HG03378 (cell line): ENCODE data around the gene ACSS1.

ENCODE experiments used
- ATAC-seq: cut with Tn5 transposase; IDR thresholded peaks from one replicate; pipeline ENCODE4 v1.9.1; 2021; ENCODE audit warnings: mild to moderate bottlenecking, moderate library complexity; ENCODE audit not compliant: unreplicated experiment

The ACSS1 gene

DNA sequence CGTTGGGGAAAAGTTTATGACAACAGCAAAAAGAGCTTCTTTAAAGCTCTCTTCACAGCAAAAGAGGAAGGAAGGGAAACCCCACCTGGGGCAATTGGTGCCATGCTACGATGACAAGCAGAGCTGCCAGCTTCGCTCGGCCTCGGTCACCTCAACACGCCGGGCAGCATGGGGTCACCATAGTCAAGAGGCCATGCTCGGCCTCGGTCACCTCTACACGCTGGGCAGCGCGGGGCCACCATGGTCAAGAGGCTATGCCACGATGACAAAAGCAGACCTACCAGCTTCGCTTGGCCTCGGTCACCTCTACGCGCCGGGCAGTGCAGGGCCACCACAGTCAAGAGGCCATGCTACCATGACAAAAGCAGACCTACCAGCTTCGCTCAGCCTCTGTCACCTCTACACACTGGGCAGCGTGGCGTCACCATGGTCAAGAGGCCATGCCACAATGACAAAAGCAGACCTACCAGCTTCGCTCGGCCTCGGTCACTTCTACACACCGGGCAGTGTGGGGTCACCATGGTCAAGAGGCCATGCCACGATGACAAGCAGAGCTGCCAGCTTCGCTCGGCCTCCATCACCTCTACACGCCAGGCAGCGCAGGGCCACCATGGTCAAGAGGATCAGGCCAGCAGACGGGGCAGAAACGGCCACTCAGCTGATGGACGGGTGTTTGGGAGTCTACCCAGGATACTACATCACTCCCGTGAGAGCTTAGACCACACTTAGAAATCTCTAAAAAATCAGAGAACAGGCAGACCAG lies 77.5 kb downstream of the ACSS1 start:
- no peak for ATAC-seq

DNA sequence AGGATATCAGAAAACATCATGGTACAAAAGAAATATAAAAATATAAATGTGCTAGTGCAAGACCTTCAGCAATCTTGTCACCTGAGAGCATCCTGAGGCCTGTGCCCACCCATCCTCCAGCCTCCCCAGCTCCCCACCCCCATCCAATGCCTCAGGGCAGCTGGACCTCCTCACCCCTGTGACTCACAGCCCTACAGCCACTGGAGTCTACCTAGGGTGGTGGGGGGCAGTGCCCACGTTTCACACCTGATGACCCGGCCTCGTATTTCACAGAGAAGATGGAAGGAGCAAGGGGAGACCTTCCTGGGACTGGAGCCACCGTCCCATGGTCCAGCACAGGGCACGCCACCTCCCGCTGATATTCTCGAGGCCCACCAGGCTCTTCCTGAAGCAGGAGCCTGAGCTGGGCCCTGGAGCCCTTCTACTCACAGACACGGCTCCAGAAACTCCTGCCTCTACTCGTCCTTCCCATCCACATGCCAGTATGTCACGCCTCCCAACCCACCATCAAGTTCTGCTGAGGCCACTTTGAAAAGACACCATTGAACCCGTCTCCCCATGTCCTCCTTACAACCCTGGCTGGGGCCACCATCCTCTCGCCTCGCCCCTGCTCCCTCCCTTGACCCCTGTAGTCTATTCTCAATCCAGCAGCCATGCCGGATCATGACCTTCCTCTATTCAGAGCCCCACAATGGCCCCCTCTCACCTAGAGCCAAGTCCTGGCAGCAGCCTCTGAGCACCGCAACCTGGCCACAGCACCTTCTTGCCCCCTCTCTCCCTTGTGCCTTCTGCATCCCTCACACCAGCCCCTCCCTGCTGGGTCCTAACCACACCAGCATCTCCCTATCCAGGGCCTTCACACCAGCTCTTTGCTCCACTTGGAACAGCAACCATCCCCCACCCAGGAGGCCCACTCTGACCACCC lies 78.6 kb downstream of the ACSS1 start:
- no peak for ATAC-seq

DNA sequence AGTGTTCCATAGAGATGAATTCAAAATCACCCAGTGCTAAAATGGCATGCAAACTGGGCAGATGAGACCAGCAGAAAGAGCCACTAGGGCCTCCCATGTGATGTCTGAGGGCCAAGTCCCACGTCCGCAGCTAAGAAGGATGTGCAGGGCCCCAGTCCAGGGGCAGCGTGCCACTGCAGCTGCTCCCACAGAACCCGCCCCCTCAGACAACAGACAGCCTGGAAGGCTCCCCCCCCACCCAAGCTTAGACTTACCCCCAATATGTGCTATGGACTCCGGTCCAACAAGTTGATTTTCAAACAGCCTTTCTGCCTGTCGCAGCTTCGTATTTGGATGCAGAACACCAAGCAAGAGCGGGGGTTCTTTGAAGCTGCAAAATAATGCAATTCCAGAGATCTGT lies 79.4 kb downstream of the ACSS1 start:
- ATAC-seq = no peak

DNA sequence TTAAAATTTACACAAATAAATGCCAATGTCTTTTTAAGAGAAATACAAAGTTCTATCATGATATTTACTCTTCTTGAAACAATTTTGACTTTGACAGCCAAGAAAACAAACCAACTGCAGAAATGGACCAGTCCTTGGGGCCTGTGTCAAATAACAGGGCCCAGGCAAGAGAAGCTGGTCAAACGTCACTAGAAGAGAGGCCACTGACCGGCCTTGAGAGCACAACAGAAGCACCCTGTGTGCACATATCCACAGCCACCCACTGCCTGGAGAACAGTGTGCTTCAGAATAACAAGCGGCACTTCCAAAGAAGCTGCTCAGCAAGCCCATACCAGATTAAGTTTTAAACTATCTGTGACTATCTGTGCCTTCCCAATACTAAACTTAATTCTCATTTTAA lies 80.1 kb downstream of the ACSS1 start:
- ATAC-seq = no peak

DNA sequence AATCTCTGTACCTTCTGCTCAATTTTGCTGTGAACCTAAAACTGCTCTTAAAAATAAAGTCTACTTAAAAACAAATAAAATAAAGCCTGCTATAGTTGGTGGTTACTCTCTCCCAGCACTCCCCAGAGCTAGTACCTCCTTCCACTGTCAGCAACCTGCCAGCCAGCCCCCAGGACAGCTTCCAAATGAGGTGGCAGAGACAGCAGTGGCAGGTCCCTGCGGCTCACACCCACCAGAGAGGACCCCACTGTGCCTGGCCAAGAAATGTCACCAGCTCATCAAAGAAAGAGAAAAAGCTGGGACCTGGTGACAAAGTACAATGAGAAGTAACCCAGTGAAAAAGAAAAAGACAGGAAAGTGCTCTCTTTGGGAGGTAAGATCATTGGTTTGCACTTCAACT lies 80.6 kb downstream of the ACSS1 start:
- no peak for ATAC-seq

DNA sequence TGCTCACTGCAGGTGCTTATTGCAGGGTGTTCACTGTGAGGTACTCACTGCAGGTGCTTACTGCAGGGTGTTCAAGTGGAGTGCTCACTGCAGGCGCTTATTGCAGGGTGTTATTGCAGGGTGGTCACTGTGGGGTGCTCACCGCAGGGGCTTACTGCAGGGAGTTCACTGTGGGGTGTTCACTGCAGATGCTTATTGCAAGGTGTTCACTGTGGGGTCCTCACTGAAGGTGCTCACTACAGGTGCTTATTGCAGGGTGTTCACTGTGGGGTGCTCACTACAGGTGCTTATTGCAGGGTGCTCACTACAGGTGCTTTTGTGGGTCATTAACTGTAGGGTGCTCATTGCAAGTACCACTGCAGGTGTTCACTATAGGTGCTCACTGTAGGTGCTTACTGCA lies 85.6 kb downstream of the ACSS1 start:
- no peak for ATAC-seq

DNA sequence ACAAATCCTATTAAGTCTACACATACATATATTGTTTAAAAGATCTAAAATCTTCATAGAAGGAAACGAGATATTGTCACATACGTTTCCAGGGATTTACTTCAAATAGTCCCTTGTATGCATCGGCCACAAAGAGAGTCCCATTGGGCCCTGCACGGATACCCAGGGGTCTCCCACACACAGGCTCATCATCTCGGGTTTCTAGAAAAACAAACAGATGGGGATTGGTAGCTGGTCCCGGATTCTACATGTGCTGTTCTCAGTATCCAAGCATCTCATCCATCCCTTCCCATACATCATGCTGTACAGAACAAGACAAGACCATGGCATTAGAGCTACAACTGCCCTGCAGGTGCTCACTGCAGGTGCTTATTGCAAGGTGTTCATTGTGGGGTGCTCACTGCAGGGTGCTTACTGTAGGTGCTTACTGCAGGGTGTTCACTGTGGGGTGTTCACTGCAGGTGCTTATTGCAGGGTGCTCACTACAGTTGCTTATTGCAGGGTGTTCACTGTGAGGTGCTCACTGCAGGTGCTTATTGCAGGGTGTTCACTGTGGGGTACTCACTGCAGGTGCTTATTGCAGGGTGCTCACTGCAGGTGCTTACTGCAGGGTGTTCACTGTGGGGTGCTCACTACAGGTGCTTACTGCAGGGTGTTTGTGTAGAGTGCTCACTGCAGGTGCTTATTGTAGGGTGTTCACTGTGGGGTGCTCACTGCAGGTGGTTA lies 86.4 kb downstream of the ACSS1 start:
- no peak for ATAC-seq

DNA sequence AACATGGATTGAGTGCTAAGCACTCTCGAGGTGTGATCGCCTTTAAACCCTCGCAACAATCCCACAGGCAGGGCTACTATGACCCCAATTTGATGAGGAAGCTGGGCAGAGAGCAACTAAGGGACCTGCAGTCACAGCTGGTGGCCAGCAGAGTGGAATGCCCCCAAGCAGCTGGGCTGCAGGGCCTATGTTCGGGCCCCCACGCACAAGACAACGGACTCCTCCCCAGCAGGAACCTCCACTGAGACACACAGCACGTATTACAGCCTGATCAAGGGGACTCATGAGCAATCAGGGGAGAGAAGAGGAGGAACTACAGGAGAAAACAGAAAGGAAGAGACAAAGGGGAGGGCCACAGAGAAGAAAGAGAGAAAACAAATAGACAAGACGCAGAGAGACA lies 87.2 kb downstream of the ACSS1 start:
- ATAC-seq = no peak

DNA sequence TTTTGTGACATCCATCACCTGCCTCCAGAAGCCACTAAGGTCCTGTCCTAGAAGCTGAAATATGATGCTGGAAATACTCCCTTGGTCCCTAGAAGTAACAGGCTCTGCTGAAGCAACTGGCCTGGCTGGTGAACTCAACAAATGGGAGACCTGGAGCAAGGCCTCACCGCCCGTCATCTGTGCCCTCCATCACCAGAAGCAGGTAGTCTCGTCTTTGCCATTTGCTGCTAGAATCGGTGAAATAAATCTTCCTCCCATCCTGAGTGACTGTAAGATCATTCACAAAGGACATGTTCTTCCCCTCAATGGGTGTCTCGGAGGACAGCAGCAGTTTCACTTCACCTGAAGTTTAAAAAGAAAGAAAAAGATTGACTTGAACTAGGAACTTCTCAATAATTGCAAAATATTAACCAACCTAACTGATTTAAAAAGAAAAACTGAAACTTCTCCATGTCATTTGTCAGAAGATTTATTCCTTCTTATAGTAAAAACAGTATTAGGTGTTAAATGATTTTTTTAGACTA lies 87.8 kb downstream of the ACSS1 start:
- ATAC-seq = no peak

DNA sequence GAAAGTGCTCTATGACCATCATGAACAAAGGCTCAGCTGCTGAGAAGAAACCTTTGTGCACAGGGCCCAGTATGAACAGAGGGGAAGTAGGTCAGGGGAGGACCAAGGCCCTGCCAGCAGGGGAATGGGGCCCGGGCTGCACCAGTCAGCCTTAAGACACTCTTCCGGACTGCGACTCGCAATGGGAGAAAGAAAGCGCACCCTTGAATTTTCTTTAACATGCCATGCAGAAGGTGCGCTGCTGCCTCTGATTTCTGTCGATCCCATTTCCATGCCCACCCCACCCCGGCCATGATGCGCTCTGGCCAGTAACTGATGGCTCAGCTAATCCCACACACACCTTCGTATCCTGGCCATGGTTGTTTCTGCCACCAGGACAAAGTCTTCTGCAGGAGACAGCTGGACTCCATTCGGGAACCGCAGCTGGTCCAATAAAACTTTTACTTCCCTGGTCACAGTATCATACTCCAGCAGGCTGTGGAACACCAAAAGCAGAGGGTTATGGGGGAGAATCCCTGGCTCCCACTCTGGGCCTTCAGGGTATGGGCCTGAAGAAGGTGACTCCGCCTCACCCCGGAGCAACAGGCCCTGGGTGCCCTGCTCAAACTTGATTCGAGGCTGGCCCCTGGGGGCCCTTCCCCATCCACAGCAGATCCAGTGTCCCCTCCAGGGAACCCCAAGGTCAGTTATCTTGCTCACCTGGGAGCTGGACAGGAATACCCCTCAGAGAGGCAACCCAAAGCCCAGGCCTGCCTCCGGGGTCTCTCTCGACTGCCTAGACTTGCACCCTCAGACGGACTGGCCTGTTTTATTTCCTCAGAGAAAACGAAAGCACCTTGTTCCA lies 88.5 kb downstream of the ACSS1 start:
- ATAC-seq = no peak

DNA sequence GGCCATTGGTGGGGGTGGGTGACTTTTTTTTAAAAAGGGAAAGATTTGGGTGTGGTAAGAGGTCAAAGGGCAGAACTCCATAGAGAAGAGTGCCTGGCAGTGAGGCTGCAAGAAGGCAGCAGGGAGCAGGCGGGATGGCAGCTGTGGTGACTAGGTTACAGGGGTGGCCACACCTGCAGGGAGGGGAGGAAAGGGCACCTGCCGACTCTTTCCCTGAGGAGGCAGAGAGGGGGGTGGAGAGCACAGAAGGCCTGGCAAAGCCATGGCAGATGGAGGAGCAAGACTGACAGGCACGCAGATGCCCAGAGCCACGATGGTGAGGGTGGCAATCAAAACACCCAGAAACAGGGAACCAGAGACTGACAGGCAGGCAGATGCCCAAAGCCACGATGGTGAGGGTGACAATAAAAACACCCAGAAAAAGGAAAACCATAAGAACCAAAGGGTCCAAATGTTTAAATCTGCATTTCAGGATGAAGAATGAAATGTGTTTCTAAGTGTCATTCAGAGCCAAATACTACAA lies 89.6 kb downstream of the ACSS1 start:
- no peak for ATAC-seq

DNA sequence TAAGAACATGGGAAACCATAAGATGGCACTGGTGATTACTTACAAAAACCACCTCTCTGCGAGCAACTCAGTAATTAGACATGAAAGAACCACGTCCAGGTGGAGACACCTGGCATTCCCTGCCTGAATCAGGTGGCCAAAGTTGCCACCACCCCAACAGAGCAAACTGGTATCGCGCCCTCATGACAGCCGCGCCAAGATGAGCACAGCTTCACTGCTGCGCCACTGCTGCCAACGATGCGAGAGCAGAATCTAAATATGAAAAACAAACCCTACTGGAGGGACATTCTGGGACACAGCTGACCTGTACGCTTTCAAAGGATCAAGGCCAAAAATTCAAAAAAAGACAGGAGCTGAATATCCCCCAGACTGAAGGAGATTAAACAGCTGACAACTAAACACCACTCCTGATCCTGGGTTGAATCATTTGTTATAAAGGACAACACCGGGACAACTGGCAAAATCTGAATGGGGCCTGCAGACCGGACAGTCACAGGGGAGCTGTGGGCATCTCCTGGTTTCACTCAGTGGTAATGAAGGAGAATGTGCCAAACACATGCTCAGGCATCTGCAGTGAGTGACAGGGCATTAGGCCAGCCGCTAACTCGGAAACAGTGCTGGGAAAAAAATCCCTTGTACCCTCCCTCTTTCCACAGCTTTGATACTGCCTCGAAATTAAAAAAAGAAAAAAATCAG lies 91.5 kb downstream of the ACSS1 start:
- no peak for ATAC-seq

DNA sequence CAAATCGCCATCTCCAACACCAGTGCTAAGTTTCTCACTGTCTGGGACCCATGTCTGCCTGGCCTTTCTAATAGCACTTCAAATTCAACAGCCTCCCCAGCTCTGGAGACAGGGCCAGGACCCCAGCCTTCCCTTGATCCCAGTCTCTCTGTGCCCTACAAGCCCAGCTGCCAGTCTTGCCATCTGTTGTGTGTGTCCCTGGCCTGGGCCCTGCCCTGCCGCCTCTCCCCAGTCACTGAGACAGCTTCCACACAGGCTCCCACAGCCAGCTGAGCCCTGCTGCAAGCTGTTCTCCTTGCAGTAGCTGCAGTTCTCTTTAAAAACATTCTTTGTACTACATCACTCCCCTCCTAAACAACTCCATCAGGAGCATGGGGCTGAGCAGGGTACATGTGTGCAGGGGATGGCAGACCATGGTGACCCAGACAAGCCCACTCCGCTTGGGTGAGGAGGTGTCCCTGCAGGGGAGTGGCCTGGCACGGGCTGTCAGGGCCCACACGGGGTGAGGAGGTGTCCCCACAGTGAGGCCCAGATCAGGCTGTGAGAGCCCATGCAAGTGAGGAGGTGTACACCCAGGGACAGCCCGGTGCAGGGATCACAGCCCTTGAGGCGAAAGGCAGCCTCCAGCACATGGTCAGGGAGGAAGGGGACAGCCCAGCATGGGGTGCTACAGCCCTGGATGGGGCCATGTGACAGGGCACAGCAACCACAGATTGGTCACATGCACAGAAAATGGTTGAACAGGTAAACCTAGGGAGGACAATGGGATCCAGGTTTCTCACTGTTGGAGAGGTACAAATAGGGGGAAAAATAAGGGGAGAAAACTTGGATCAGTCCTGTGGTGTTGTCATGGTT lies 92.6 kb downstream of the ACSS1 start:
- no peak for ATAC-seq

DNA sequence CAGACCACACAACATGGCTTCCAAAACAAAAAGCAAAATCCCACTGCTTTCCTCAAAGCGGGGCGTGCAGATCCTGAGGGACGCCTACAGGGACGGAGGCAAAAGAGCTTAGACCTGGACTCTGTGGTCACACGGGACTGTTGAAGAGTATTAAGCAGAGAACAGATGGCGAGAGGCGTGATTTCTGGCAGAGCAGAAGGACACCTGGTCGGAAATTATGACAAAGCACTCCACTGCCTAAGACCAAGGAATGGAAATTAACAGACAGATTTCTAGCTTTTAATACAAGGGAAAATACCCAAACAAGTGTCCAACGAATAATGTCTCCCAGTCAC lies 93.5 kb downstream of the ACSS1 start:
- ATAC-seq = no peak

DNA sequence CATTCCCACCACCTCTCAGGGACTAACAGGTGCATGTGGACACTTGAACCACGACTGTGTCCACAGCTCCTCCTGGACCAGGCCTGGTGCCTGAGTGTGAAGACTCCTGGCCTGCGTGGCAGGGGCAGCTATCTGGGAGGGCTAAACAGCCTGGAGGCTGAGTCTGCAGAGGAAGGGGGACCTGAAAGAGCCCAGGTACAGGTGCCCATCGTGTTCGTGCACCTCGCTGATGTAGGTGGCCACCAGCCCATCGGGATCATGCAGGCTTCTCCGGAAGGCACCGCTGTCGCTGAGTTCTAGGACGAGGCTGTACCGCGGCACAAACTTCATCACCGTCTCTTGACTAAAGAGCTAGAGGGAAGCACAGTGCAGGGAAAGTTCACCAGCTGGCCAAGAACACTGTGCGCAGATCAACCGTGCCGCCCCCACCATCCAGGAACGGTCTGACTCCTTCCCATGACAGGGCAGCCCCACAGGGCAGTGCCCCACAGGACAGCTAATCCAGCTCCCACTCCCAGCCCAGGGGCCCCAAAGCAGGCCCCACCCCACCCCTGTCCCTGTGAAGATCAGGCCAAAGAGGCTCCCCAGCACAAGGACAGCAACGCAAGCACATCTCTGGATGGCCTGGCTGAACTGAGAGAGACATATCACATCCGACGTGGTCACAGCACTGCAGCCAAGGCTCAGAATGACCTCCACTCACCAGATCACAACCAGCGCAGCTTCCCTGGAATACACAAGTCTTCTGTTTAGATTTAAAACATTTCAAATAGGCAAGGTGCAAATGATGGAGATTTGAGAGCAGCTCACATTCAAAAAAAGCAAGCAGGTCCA lies 94.0 kb downstream of the ACSS1 start:
- no peak for ATAC-seq

DNA sequence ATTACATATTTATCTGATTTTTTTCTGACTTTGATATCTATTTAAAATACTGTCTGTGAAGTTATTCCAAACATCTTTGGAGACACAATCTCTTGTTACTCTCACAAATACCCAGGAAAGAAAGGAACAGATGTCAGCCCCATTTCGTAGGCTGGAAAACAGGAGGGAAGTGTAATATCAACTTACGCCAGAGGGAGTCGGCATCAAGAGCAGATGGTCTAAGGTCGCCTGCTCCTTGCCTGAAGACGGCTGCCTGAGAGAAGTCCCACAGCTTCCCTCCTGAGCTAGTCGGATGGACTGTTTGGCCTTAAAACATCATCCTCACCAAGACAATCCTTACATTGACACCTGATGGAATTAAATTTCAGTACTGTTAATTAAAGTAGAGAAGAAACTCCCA lies 95.4 kb downstream of the ACSS1 start:
- no peak for ATAC-seq

DNA sequence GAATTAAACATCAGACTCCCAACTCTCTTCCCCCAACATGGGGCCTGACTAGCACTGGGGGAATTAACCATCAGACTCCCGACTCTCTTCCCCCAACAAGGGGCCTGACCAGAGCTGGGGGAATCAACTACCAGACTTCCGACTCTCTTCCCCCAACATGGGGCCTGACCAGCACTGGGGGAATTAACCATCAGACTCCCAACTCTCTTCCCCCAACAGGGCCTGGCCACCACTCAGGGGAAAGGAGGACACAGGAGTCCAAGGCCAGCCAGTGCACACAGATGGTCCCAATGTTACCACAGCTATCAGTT lies 95.8 kb downstream of the ACSS1 start:
- no peak for ATAC-seq
